HepG2 (cell line): Measurements from ENCODE around the gene ZKSCAN8. TPM values are rescaled to one million over a fixed set of nuclear protein-coding genes. Genes with fewer than 3 reads are reported as not detected.

Experiments
- MXD4 ChIP-seq: IDR thresholded peaks from 2 replicates; pipeline ENCODE4 v1.6.1; 2016; ENCODE audit warnings: mild to moderate bottlenecking, missing biosample characterization, missing genetic modification reagents
- NFATC3 ChIP-seq: sonication (generic); formaldehyde crosslinking; IDR thresholded peaks from 2 replicates; pipeline ENCODE4 v1.5.1; 2020; ENCODE audit warnings: mild to moderate bottlenecking, missing genetic modification reagents
- PATZ1 ChIP-seq: sonication (generic); formaldehyde crosslinking; IDR thresholded peaks from 2 replicates; pipeline ENCODE4 v1.4.0; 2020; ENCODE audit warnings: missing genetic modification reagents
- PAX8 ChIP-seq: sonication (generic); formaldehyde crosslinking; IDR thresholded peaks from 2 replicates; pipeline ENCODE4 v1.8.0; 2022; ENCODE audit warnings: mild to moderate bottlenecking, missing genetic modification reagents, borderline replicate concordance
- SIX4 ChIP-seq: sonication (generic); formaldehyde crosslinking; IDR thresholded peaks from 2 replicates; pipeline ENCODE4 v1.4.0; 2020; ENCODE audit warnings: missing genetic modification reagents
- SMAD1 ChIP-seq: sonication (generic); formaldehyde crosslinking; IDR thresholded peaks from 2 replicates; pipeline ENCODE4 v1.4.0; 2020; ENCODE audit warnings: missing genetic modification reagents, low read depth, mild to moderate bottlenecking, borderline replicate concordance
- SNRNP70 ChIP-seq: fragments of 200-400 bp; formaldehyde crosslinking; IDR thresholded peaks from 2 replicates; pipeline ENCODE4 v1.6.1; 2017; ENCODE audit warnings: mild to moderate bottlenecking, low read depth, low read length, moderate library complexity
- TEAD2 ChIP-seq: sonication (generic); formaldehyde crosslinking; IDR thresholded peaks from 2 replicates; pipeline ENCODE4 v1.9.0; 2021; ENCODE audit warnings: missing genetic modification reagents
- TMF1 ChIP-seq: sonication (generic); formaldehyde crosslinking; IDR thresholded peaks from 2 replicates; pipeline ENCODE4 v1.8.1; 2022; ENCODE audit warnings: low read depth, missing genetic modification reagents
- USF2 ChIP-seq, 2 experiments: sonication (generic) in 1 of 2; formaldehyde crosslinking in 1 of 2; IDR thresholded peaks; 2 replicates each; pipeline versions ENCODE4 v1.5.1 to v1.6.1; 2011 to 2020; ENCODE audit warnings: borderline replicate concordance in 1 of 2, low read depth in 1 of 2, low read length in 1 of 2, mild to moderate bottlenecking in 1 of 2, missing genetic modification reagents in 1 of 2, moderate library complexity in 1 of 2
- ZBTB26 ChIP-seq: IDR thresholded peaks from 2 replicates; pipeline ENCODE4 v1.6.1; 2016; ENCODE audit warnings: missing compliant biosample characterization, missing genetic modification reagents, borderline replicate concordance
- ZFP82 ChIP-seq: sonication (generic); formaldehyde crosslinking; IDR thresholded peaks from 2 replicates; pipeline ENCODE4 v1.5.1; 2020; ENCODE audit warnings: mild to moderate bottlenecking, missing genetic modification reagents, borderline replicate concordance
- ZMYM2 ChIP-seq: sonication (generic); formaldehyde crosslinking; IDR thresholded peaks from 2 replicates; pipeline ENCODE4 v1.8.0; 2022; ENCODE audit warnings: mild to moderate bottlenecking, missing genetic modification reagents
- ZNF263 ChIP-seq: sonication (generic); formaldehyde crosslinking; IDR thresholded peaks from 2 replicates; pipeline ENCODE4 v1.4.0; 2020; ENCODE audit warnings: missing genetic modification reagents
- ZNF382 ChIP-seq: sonication (generic); formaldehyde crosslinking; IDR thresholded peaks from 2 replicates; pipeline ENCODE4 v1.5.0; 2020; ENCODE audit warnings: missing genetic modification reagents, mild to moderate bottlenecking, borderline replicate concordance
- ZNF749 ChIP-seq: sonication (generic); formaldehyde crosslinking; IDR thresholded peaks from 2 replicates; pipeline ENCODE4 v1.8.0; 2022; ENCODE audit warnings: mild to moderate bottlenecking, missing genetic modification reagents, moderate library complexity, borderline replicate concordance
- ZSCAN21 ChIP-seq: sonication (generic); formaldehyde crosslinking; IDR thresholded peaks from 2 replicates; pipeline ENCODE4 v1.8.0; 2022; ENCODE audit warnings: mild to moderate bottlenecking, missing genetic modification reagents, moderate library complexity, borderline replicate concordance
- polyA plus RNA-seq, 8 experiments: library from polyadenylated mRNA; depleted of rRNA in 3 of 8; stranded (reverse) in 7 of 8; unstranded in 1 of 8; fragments of >200 nt; fragmentation: Illumina TruSeq in 4 of 8; extraction: Trizol in 4 of 8; gene quantifications; 2 replicates each; pipeline versions ENCODE4 v1.2.1 to v1.2.3, GENCODE V29; 2011 to 2016; ENCODE audit warnings: low read depth in 4 of 8, missing spikeins in 1 of 8, mixed read lengths in 1 of 8; ENCODE audit not compliant: insufficient read depth in 1 of 8
- total RNA-seq, 5 experiments: library from RNA; depleted of rRNA; stranded (reverse); fragments of >200 nt; fragmentation: Illumina TruSeq; extraction: Trizol; gene quantifications; 2 replicates each; pipeline ENCODE4 v1.2.3, GENCODE V29; 2016; ENCODE audit warnings: low read depth in 1 of 5
- TF ChIP-seq, protein P1 (sequence below): sonication (generic); formaldehyde crosslinking; IDR thresholded peaks from 2 replicates; pipeline ENCODE4 v1.4.0; 2020; ENCODE audit warnings: missing genetic modification reagents
- TF ChIP-seq, protein P2 (sequence below): sonication (generic); formaldehyde crosslinking; IDR thresholded peaks from 2 replicates; pipeline ENCODE4 v1.5.1; 2020; ENCODE audit warnings: missing genetic modification reagents, mild to moderate bottlenecking, borderline replicate concordance

ZKSCAN8 gene
- total and polyA plus RNA-seq, 2 of the 13 experiments (the other 11 are each of a cell fraction or from before 2014, with no cell fraction given), result 12.4 to 20.9 TPM

DNA sequence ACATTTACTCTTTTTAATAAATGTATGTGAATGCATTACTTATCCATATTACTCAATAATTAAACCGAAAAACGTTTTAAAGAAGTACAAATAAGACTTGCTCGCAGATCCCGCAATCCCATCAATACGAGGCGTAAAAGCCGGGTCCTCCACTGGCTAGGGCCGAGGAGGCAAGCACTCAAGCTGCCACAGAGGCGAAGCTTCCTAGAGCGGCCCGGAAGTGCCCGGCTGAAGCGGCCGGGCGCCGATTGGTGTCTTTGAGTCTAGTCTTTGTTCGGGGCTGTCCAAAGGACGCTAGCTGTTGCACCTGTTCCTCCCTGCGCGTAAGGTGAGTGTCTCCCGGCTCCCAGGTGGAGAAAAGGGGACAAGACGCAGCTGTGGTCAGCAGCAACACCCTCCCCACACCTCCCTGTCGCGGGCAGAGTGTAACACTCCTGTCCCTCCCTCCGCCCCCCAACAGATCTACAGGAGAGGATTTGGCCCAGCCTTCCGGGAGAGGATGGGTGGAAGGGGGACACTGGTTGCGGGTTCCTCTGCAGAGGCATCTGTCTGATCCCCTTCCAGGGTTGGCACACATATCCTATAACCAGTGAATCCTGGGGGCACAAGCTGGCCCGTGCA, 17.2 kb upstream of the ZKSCAN8 start, which contains the start of gene ZSCAN16 (continued):
- TF ChIP-seq PATZ1 (CRISPR knock-in tag), result peak; percentile 31
- no peak for TF ChIP-seq ZFP82
- 0 out of 2 replicates have a peak, but pooled peaks have one; percentile 44 for TF ChIP-seq SIX4
- TF ChIP-seq USF2 (IDR thresholded peaks at IDR 0.05; ENCODE audit: low read depth, low read length), result no peak
- TF ChIP-seq USF2 (CRISPR knock-in tag; IDR thresholded peaks at IDR 0.05; ENCODE audit: borderline replicate concordance), result no peak; the same call in 1 of the 2 replicates
- TF ChIP-seq ZBTB26, result peak; percentile 76; the same call in 1 of the 2 replicates
- peak; percentile 81; the same call in 1 of the 2 replicates for TF ChIP-seq ZSCAN21 (CRISPR knock-in tag)
- TF ChIP-seq, protein P1, sequence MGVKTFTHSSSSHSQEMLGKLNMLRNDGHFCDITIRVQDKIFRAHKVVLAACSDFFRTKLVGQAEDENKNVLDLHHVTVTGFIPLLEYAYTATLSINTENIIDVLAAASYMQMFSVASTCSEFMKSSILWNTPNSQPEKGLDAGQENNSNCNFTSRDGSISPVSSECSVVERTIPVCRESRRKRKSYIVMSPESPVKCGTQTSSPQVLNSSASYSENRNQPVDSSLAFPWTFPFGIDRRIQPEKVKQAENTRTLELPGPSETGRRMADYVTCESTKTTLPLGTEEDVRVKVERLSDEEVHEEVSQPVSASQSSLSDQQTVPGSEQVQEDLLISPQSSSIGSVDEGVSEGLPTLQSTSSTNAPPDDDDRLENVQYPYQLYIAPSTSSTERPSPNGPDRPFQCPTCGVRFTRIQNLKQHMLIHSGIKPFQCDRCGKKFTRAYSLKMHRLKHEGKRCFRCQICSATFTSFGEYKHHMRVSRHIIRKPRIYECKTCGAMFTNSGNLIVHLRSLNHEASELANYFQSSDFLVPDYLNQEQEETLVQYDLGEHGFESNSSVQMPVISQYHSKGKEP (CRISPR knock-in tag), result no peak
- no peak for TF ChIP-seq SNRNP70
- TF ChIP-seq SMAD1 (CRISPR knock-in tag), result peak; percentile 81; the same call in 1 of the 2 replicates
- TF ChIP-seq TMF1 (CRISPR knock-in tag), result peak; percentile 79; the same call in 1 of the 2 replicates
- peak; percentile 85; the same call in 1 of the 2 replicates for TF ChIP-seq MXD4 (CRISPR knock-in tag)
- no peak for TF ChIP-seq PAX8 (CRISPR knock-in tag)
- peak; percentile 13; the same call in 1 of the 2 replicates for TF ChIP-seq ZNF263 (CRISPR knock-in tag)
- TF ChIP-seq, protein P2, sequence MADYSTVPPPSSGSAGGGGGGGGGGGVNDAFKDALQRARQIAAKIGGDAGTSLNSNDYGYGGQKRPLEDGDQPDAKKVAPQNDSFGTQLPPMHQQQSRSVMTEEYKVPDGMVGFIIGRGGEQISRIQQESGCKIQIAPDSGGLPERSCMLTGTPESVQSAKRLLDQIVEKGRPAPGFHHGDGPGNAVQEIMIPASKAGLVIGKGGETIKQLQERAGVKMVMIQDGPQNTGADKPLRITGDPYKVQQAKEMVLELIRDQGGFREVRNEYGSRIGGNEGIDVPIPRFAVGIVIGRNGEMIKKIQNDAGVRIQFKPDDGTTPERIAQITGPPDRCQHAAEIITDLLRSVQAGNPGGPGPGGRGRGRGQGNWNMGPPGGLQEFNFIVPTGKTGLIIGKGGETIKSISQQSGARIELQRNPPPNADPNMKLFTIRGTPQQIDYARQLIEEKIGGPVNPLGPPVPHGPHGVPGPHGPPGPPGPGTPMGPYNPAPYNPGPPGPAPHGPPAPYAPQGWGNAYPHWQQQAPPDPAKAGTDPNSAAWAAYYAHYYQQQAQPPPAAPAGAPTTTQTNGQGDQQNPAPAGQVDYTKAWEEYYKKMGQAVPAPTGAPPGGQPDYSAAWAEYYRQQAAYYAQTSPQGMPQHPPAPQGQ, result 0 out of 2 replicates have a peak, but pooled peaks have one; percentile 48
- TF ChIP-seq TEAD2 (CRISPR knock-in tag), result no peak
- no peak for TF ChIP-seq ZNF382
- peak; percentile 85; the same call in 1 of the 2 replicates for TF ChIP-seq ZNF749
- TF ChIP-seq NFATC3 (CRISPR knock-in tag), result peak; percentile 93
- TF ChIP-seq ZMYM2 (CRISPR knock-in tag), result no peak
